ENCODE measurements around the gene MPRIP.

Gene MPRIP

DNA sequence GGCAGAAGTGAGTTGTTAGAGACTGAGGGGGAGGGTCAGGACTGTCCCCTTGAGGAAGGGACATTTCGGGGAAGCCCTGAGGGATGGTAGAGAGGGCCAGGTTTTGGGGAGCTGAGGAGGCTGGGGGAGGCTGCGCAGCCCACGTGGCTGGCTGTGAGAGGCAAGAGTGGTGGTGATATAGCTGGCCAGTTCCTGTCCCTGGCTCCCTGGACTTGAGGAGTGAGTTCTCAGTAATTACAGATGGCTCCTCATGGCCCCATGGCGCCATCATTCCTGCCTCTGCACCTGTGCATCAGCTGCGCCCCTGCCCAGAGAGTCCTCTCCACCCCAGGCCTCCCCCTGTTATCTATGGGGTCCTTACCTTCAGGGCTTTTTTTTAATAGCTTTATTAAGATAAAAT lies 30.3 kb downstream of the MPRIP start:
- no peak for FAIRE-seq

DNA sequence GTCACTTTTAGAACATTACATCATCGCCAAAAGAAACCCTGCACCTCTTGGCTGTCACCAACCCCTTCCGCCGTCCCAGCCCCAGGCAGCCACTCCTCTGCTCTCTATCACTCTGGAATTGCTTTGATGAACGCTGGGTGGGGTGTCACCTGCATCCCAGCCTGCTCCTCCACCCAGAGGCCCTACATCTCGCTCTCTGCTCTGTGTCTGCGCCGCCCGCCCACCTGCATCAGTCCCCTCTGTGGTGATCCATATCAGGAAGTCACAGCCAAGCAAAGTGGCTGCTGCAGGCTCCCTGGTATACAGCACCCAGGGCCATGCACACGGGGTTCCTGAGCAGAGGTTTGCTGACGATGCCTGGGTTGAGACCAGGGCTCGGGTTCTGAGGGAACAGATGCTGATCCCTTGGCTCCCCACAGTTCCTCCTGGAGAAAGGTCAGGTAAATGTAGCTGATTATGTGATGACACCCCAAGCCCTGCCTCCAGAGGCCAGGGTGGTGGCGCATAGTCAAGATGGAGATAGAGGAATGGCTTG lies 30.8 kb downstream of the MPRIP start:
- no peak for FAIRE-seq

DNA sequence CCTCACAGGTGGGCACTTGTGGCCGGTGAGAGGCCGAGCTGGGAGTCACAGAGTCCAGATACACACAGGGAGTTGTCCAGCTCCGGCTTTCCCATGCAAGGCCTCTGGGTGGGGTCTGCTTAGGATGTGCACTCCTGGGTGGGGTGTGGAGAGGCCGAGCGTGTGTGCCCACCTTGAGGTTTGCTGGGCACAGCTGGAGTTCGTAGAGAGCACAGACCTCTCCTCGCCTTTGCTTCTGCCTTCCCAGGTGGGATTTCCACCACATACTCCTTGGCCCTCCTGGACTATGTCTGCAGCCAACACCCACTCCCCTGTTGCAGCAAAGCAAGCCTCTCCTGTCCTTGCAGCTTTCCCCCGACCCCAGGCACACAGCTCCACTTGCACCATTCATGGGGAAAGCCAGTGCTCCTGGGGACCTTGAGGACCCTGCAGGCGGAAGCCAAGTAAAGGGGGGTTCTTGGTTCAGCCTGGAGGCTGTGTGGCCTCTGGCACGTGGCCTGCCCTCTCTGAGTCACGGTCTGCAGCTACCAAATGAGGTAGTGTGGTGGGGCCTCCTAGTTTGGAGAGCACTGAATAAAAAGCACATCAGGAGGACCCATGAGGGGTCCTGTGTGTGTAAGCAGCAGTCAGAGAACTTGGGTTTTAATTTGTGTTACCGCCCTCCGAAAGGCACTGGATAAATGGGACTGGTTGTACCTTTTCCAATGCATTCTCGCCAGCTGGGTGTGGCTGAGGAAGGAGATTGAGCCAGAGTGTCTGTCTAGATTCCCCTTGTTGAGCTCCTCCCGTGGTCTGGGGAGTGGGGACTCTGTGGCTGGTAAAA lies 31.5 kb downstream of the MPRIP start:
- no peak for FAIRE-seq

- FAIRE-seq = no peak
Measured at GRCh38 chr17:17075125-17075781, 33.0 kb downstream of the MPRIP start.

- no peak for FAIRE-seq
Measured at GRCh38 chr17:17076066-17076465, 33.8 kb downstream of the MPRIP start.

DNA sequence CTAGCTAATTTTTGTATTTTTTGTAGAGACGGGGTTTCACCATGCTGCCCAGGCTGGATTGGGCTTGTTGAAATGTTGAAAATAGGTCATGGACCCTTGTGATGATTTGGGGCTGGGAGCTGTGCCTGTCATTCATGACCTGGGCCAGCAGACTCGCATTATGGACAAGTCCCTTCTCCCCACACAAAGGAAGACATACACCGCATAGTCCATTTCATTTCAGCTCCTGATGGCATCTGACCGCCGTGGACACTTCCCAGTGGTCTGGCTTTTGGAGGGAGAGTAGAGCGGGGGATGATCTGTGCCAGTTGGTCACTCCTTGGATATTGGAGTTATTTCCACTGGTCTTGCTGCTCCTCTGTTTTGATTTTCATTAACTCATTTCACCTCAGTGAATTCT lies 34.8 kb downstream of the MPRIP start:
- FAIRE-seq = no peak

DNA sequence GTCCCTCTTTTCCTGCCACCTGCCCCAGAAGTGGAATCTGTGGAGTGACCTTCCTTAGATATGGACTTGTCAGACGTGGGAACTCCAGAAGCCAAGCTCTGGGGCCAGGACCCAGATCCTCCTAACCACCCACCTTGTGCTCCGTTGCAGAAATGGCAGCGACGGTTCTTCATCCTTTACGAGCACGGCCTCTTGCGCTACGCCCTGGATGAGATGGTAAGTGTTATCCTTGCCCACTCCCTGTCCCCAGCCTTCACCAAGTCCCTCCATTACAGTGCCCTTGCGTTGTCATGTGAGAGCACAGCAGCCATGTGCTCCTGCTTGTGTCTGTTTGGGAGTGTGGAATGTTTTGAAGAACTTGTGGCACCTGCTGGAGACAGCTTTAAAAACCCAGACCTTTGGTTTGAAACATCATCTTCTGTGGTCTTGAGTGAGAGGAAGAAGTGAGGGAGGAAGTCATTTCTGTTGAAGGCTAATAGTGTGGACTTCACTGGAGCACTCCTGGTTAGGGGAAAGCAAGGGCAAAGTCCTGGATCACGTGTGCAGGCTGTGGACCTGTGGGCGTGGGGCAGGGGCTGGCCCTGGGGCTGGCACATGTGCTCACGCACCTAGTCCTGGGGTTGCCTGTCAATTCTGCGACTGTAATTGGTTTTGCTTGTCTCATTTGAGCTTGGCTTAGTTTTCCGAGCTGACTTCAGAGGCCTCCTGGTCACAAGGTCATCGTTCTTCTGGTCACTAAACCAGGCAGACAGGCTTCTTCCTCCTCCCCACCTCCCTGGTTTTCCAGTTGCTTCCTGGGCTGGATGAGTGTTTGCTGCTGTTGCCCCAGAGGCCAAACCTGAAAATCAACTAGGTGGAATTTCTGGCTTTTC lies 35.8 kb downstream of the MPRIP start:
- FAIRE-seq = no peak

DNA sequence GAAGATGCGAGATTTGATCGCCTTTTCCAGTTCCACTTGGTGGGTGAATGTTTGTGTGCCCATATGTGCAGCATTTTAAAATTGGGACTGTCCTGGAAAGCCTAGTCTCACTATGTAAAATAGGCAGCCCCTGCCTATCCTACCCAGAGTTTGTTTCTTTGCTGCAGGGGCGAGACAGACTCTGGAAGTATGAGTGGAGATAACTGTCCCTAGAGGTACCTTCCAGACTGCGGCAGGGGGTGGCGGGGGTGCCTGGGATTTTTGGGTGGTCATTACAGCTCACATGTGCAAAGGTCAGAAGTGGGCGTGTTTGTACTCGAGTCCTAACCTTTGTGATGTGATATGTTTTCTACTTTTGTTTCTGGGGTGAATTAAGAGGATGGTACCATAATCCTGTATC lies 36.6 kb downstream of the MPRIP start:
- FAIRE-seq = no peak

DNA sequence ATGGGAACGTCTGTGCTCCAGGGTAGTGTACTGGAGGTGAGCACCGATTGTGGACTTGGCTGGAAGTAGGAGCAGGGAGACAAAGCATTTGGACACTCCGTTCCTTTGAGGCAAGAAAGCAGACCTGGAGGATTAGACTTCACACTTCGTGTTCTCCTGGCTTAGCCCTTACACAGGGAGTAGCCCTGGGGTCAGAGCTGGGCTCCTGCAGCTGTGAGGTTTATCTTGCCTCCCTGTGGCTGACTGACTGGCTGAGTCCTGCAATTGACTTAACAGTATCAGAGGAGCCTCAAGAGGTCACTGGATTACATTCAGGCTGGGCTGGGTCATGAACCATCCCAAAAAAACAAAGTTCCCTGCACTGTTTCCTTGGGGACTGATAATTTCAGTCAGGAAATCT lies 37.1 kb downstream of the MPRIP start:
- FAIRE-seq = no peak

GRCh38 chr17:17079761-17080160 lies 37.5 kb downstream of the MPRIP start:
- no peak for FAIRE-seq

DNA sequence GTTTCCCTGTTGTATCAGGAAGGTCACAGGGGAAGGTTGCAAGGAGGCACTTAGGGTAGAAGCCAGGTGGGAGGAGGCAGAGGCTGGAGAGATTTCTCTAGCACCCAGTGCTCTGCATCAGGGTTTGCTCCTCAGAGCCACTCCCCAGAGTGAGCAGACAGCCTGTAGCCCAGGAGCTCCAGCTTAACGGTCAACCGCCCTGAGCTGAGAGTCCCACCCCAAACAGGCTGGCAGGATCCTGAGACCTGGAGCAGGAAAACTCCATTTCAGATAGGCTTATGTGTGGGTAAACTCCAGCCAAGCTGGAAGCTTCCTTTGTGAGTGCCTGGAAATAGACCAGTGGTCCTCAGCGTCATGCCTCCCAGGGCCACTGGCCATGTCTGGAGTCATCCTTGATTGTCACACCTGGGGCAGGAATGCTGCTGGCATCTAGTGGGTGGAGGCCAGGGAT lies 37.9 kb downstream of the MPRIP start:
- FAIRE-seq = no peak

- FAIRE-seq = no peak
Measured at GRCh38 chr17:17080781-17081180, 38.5 kb downstream of the MPRIP start.

GRCh38 chr17:17081304-17081940 lies 39.2 kb downstream of the MPRIP start:
- FAIRE-seq = no peak

DNA sequence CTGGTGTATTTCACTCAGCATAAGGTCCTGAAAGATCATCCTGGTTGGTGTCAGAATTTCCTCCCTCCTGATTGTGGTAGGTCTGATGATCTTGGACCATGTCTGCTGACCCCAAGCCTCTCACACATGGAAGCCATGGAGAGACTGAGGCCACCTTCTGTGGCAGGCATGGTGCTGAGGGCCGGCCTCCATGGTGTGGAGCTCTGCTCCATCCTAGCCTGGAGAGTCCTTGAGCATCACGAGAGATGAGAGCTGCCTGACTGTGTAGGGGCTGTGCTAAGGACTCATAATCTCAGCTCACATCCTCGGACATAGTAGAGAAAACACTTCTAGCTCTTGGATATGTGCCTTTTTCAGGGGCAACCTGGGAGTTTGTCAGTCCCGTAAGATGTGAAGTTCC lies 40.6 kb downstream of the MPRIP start:
- FAIRE-seq = no peak

DNA sequence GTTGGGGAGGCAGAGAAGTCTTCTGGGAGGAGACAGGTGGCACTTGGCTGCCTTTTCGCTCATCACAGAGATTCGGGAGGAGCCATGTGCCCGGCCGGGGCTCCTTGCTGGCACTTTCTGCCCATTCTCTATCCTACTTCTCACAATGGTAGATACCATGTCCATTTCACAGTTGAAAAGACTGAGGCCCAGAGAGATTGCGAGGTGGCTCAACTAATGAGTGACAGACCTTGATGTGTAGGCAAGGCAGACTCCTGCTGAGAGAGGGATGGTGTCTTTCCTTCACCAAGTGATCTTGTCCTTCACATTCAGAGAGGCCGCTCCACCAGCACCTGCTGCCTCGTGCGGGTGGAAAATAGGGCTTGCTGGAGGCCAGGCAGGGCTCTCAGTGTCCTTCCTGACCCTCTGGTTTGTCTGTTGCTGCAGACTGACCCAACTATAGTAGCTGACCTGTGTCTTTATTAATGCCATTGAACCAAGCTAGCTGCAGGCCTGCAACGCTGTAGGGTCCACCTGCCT lies 42.1 kb downstream of the MPRIP start:
- FAIRE-seq = no peak

DNA sequence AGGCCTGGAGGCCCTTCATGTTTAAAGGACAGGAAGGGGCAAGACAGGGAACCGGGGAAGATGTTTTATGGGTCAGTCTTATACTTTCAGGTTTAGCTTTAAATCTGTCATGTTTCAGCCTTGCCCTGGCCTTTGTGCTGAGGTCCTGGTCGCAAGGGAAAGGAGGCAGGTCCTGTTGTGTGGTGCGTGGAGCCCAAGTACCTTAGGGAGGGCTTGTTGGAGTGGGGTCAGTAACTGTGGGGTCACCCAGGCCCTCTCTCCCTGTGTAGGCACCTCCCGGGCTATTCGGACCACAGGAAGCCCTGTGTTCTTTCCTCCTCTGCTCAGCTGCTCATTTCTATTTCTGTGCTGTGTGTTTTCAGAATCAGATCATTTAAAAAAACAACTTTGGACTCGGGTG lies 42.7 kb downstream of the MPRIP start:
- FAIRE-seq = no peak

- FAIRE-seq = no peak
Measured at GRCh38 chr17:17086585-17086984, 44.3 kb downstream of the MPRIP start.

GRCh38 chr17:17087424-17088015 lies 45.3 kb downstream of the MPRIP start:
- FAIRE-seq = no peak

DNA sequence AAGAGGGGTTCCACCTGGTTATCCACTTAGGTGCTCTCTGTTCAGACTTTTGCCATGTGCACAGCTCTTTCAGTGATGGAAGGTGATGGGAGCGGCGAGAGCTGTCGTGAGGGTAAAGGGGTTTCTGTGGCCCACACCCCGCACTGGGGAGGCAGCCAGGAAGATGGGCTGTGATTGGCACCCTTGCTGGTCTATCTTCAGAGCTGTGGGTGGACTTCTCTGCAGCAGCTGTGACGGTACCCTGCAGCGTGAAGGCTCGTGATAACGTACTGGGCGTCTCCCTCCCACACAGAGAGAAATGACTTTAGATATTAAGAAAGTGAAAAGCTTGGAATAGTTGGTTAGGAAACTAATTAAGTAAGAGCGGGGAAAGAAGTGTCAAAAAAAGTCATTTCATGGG lies 45.8 kb downstream of the MPRIP start:
- FAIRE-seq = no peak

- no peak for FAIRE-seq
Measured at GRCh38 chr17:17088541-17089525, 46.6 kb downstream of the MPRIP start.
